Measurements from ENCODE around the gene C10orf67.

GRCh38 chr10:23326544-23327307 is 17.9 kb downstream of the C10orf67 start:
- no peak for TF ChIP-seq EZH2phosphoT487 (IDR thresholded peaks at IDR 0.05; ENCODE audit: borderline replicate concordance, low read depth, low read length)
- no peak for TF ChIP-seq CTCF (conservative IDR thresholded peaks at IDR 0.05; ENCODE audit: low read length)

Data from OCI-LY7 (cell line).